Ecto neural progenitor cell (in vitro differentiated cells): ENCODE results near the gene FEM1B.

ENCODE experiments used
- DNase-seq: peaks from one replicate; pipeline ENCODE4 v3.0.0-alpha.2; 2018; ENCODE audit warnings: low spot score

The FEM1B gene

GRCh38 chr15:68326711-68327354, 49.3 kb downstream of the FEM1B start:
- DNase-seq: no peak

GRCh38 chr15:68328443-68328842, 50.9 kb downstream of the FEM1B start:
- no peak for DNase-seq

GRCh38 chr15:68328964-68329363, 51.4 kb downstream of the FEM1B start:
- no peak for DNase-seq

GRCh38 chr15:68330416-68330815, 52.9 kb downstream of the FEM1B start:
- no peak for DNase-seq

- DNase-seq: peak; percentile 61
These were observed 53.4 kb downstream of the FEM1B start for GRCh38 chr15:68330901-68331300.

GRCh38 chr15:68332266-68332665, 54.7 kb downstream of the FEM1B start:
- no peak for DNase-seq

- no peak for DNase-seq
These were observed 56.4 kb downstream of the FEM1B start for GRCh38 chr15:68333775-68334470.

GRCh38 chr15:68334661-68335124, 57.1 kb downstream of the FEM1B start:
- DNase-seq: no peak

GRCh38 chr15:68335251-68335650, 57.7 kb downstream of the FEM1B start:
- DNase-seq: no peak

- no peak for DNase-seq
These were observed 58.1 kb downstream of the FEM1B start for GRCh38 chr15:68335655-68336054.

GRCh38 chr15:68336516-68336915, 59.0 kb downstream of the FEM1B start:
- no peak for DNase-seq

- no peak for DNase-seq
These were observed 60.3 kb downstream of the FEM1B start for GRCh38 chr15:68337826-68338225.

GRCh38 chr15:68339481-68339880, 61.9 kb downstream of the FEM1B start:
- no peak for DNase-seq

- no peak for DNase-seq
These were observed 63.5 kb downstream of the FEM1B start for GRCh38 chr15:68340726-68341671.

- DNase-seq: no peak
These were observed 64.5 kb downstream of the FEM1B start for GRCh38 chr15:68341760-68342725.

- DNase-seq: no peak
These were observed 66.2 kb downstream of the FEM1B start for GRCh38 chr15:68343579-68344225.

GRCh38 chr15:68344600-68344999, 67.1 kb downstream of the FEM1B start:
- no peak for DNase-seq
